Caco-2 (cell line): Measurements from ENCODE around the gene IDH3G. TPM values are rescaled to one million over a fixed set of nuclear protein-coding genes. Genes with fewer than 3 reads are reported as not detected.
"Not testable (repeated sequence)": the region's sequence is repeated elsewhere in the genome, so short reads cannot be mapped to it uniquely, and the experiment has no call there.

Experiments
- BruUV-seq: library from RNA; stranded (reverse); fragments of 400-500 nt; replicated peaks from 2 replicates; lab custom pipeline; 2021; lab: Mats Ljungman, UMichigan
- CTCF ChIA-PET: fragments of 300-600 bp; sonication (Branson Sonifier 250); formaldehyde crosslinking; loops from one replicate; lab custom pipeline; 2022; ENCODE audit warnings: antibody characterized with exemption; lab: Charles Lee
- POLR2A ChIA-PET: fragments of 300-600 bp; sonication (Branson Sonifier 250); formaldehyde crosslinking; loops from one replicate; lab custom pipeline; 2022; ENCODE audit warnings: antibody characterized with exemption; lab: Charles Lee
- DNase-seq, 2 experiments: peaks; one replicate each; pipeline versions ENCODE4 v3.0.0 to v3.0.0-alpha.2; 2020 to 2022
- H3K27me3 ChIP-seq: replicated peaks from 2 replicates; pipeline ENCODE4 v1.6.0; 2011; ENCODE audit warnings: low read length; ENCODE audit not compliant: control insufficient read depth, insufficient read depth
- H3K36me3 ChIP-seq: 2 replicates; pipeline ENCODE4 v1.5.1; 2011; ENCODE audit warnings: low read length; ENCODE audit not compliant: control insufficient read depth, insufficient read depth
- H3K4me1 ChIP-seq: fragments of 250-450 bp; sonication (Bioruptor Pico); 2 replicates; pipeline ENCODE4 v1.5.1; 2020; ENCODE audit warnings: mild to moderate bottlenecking
- H3K4me3 ChIP-seq: 2 replicates; pipeline ENCODE4 v1.5.1; 2011; ENCODE audit warnings: low read depth, mild to moderate bottlenecking, control low read depth, low read length
- H3K9me3 ChIP-seq: fragments of 250-450 bp; sonication (Bioruptor Pico); 2 replicates; pipeline ENCODE4 v1.5.1; 2020; ENCODE audit warnings: mild to moderate bottlenecking, moderate library complexity
- H3K27ac Mint-ChIP-seq: one replicate; pipeline ENCODE4 v1.8.0; 2022; ENCODE audit warnings: mixed read lengths; ENCODE audit not compliant: unreplicated experiment
- H3K27me3 Mint-ChIP-seq: one replicate; pipeline ENCODE4 v1.8.0; 2022; ENCODE audit warnings: mixed read lengths; ENCODE audit not compliant: insufficient read depth, unreplicated experiment
- H3K36me3 Mint-ChIP-seq: one replicate; pipeline ENCODE4 v1.8.0; 2022; ENCODE audit warnings: mild to moderate bottlenecking, mixed read lengths; ENCODE audit not compliant: insufficient read depth, unreplicated experiment
- H3K4me1 Mint-ChIP-seq: one replicate; pipeline ENCODE4 v1.8.0; 2022; ENCODE audit warnings: low read depth, mixed read lengths; ENCODE audit not compliant: unreplicated experiment
- H3K4me3 Mint-ChIP-seq: one replicate; pipeline ENCODE4 v1.8.0; 2022; ENCODE audit warnings: mild to moderate bottlenecking, moderate library complexity, mixed read lengths; ENCODE audit not compliant: unreplicated experiment
- H3K9me3 Mint-ChIP-seq: one replicate; pipeline ENCODE4 v1.8.0; 2022; ENCODE audit warnings: mixed read lengths; ENCODE audit not compliant: unreplicated experiment
- intact Hi-C: fragments of 100-400 bp; cut with micrococcal nuclease; formaldehyde crosslinking; loops from one replicate; pipeline ENCODE4 v1.10.0; 2022; ENCODE audit not compliant: unreplicated experiment
- total RNA-seq: library from RNA; stranded (reverse); gene quantifications from 2 replicates; pipeline ENCODE4 v1.2.3, GENCODE V29; 2022
- TF ChIP-seq, protein P1 (sequence below), 2 experiments: fragments of 200-600 bp in 1 of 2; IDR thresholded peaks; 1 replicate in 1 of 2; 2 replicates in 1 of 2; pipeline versions ENCODE4 v1.5.1 to v1.8.0; 2011 to 2022; ENCODE audit warnings: antibody characterized with exemption in 1 of 2, control low read depth in 1 of 2, inconsistent platforms in 1 of 2, low read depth in 1 of 2, low read length in 1 of 2, mild to moderate bottlenecking in 1 of 2, moderate library complexity in 1 of 2; ENCODE audit not compliant: insufficient read depth in 1 of 2, severe bottlenecking in 1 of 2, unreplicated experiment in 1 of 2

Gene IDH3G
- total RNA-seq, 1 experiment from 2014 or later: 53.3 TPM

DNA sequence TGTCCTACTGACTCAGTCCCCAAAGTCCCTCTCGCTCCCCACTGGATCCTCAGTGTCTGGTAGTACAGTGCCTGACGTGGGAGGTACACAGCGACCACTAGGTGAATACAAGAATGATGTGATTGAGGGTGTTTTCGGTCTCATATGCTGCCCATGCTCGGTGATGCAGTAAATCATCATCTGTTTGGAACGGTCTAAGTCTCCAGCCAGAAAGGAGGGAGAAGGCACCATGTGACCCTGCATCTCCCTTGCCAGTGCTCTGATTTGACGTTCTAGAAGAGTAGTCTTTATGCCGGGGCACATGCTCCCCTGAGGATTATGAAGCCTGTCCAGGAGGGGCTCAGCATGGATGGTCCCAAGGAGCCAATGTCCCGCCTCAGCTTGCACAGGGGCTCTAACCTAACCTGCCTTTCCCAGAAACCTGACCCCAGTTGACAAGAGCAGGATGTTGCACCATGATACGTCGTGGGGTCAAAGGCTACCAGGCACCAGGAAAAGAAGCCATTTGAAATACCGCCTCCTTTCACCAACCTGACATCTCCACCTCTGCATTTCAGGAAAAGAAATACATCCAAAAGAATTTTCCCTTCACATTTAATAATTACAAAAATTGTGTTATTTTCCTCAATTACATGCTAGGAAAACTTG, 43.9 kb downstream of the IDH3G start:
- Mint-ChIP-seq H3K27me3 (peaks cover 3% of the 10 kb centered on the region), H3K36me3 (no peaks in the 10 kb centered on the region), H3K9me3 (no peaks in the 10 kb centered on the region), H3K27ac (no peak overlapping the region), H3K4me1 (peaks cover 6% of the 10 kb centered on the region), H3K4me3 (no peak overlapping the region)
- POLR2A ChIA-PET: no interaction called here
- H3K36me3 ChIP-seq: no peaks in the 10 kb centered on the region
- BruUV-seq: no TSS peak
- intact Hi-C loops: no loop called here
- TF ChIP-seq, protein P1, sequence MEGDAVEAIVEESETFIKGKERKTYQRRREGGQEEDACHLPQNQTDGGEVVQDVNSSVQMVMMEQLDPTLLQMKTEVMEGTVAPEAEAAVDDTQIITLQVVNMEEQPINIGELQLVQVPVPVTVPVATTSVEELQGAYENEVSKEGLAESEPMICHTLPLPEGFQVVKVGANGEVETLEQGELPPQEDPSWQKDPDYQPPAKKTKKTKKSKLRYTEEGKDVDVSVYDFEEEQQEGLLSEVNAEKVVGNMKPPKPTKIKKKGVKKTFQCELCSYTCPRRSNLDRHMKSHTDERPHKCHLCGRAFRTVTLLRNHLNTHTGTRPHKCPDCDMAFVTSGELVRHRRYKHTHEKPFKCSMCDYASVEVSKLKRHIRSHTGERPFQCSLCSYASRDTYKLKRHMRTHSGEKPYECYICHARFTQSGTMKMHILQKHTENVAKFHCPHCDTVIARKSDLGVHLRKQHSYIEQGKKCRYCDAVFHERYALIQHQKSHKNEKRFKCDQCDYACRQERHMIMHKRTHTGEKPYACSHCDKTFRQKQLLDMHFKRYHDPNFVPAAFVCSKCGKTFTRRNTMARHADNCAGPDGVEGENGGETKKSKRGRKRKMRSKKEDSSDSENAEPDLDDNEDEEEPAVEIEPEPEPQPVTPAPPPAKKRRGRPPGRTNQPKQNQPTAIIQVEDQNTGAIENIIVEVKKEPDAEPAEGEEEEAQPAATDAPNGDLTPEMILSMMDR (IDR thresholded peaks at IDR 0.05; ENCODE audit: insufficient read depth in 1 of 2, low read depth in 1 of 2, low read length in 1 of 2, severe bottlenecking in 1 of 2, unreplicated experiment in 1 of 2): no peak
- CTCF ChIA-PET: no interaction called here
- no peaks in the 10 kb centered on the region for H3K9me3 ChIP-seq
- DNase-seq: no peak
- H3K27me3 ChIP-seq: no peaks in the 10 kb centered on the region
- no peaks in the 10 kb centered on the region for H3K4me1 ChIP-seq
- H3K4me3 ChIP-seq: no peak overlapping the region

GRCh38 chrX:153749017-153749416, 45.2 kb downstream of the IDH3G start:
- H3K9me3 Mint-ChIP-seq, H3K4me1 ChIP-seq, DNase-seq, H3K4me3 ChIP-seq, H3K4me3 Mint-ChIP-seq, H3K27me3 ChIP-seq, H3K27me3 Mint-ChIP-seq, POLR2A ChIA-PET, H3K36me3 ChIP-seq, H3K4me1 Mint-ChIP-seq, CTCF ChIA-PET, intact Hi-C loops, BruUV-seq, H3K36me3 Mint-ChIP-seq, H3K9me3 ChIP-seq, H3K27ac Mint-ChIP-seq: not testable (repeated sequence)

- H3K36me3 ChIP-seq, H3K36me3 Mint-ChIP-seq, H3K9me3 Mint-ChIP-seq, H3K27me3 Mint-ChIP-seq, BruUV-seq, CTCF ChIA-PET, intact Hi-C loops, H3K4me3 ChIP-seq, H3K4me1 Mint-ChIP-seq, DNase-seq, H3K4me3 Mint-ChIP-seq, POLR2A ChIA-PET, H3K9me3 ChIP-seq, H3K27me3 ChIP-seq, H3K4me1 ChIP-seq, H3K27ac Mint-ChIP-seq: not testable (repeated sequence)
Observed at GRCh38 chrX:153746991-153747390, 47.2 kb downstream of the IDH3G start.

- CTCF ChIA-PET: no interaction called here
- no peaks in the 10 kb centered on the region for H3K4me1 ChIP-seq
- no peaks in the 10 kb centered on the region for H3K9me3 ChIP-seq
- Mint-ChIP-seq H3K9me3 (no peaks in the 10 kb centered on the region), H3K27ac (no peak overlapping the region), H3K4me1 (no peaks in the 10 kb centered on the region), H3K36me3 (no peaks in the 10 kb centered on the region), H3K27me3 (peaks cover 3% of the 10 kb centered on the region), H3K4me3 (no peak overlapping the region)
- TF ChIP-seq, protein P1 (IDR thresholded peaks at IDR 0.05; ENCODE audit: insufficient read depth in 1 of 2, low read depth in 1 of 2, low read length in 1 of 2, severe bottlenecking in 1 of 2, unreplicated experiment in 1 of 2): no peak
- H3K27me3 ChIP-seq: no peaks in the 10 kb centered on the region
- intact Hi-C loops: no loop called here
- H3K4me3 ChIP-seq: no peak overlapping the region
- H3K36me3 ChIP-seq: no peaks in the 10 kb centered on the region
- DNase-seq: no peak
- POLR2A ChIA-PET: no interaction called here
- no TSS peak for BruUV-seq
Observed at GRCh38 chrX:153746359-153746758, 47.8 kb downstream of the IDH3G start.

DNA sequence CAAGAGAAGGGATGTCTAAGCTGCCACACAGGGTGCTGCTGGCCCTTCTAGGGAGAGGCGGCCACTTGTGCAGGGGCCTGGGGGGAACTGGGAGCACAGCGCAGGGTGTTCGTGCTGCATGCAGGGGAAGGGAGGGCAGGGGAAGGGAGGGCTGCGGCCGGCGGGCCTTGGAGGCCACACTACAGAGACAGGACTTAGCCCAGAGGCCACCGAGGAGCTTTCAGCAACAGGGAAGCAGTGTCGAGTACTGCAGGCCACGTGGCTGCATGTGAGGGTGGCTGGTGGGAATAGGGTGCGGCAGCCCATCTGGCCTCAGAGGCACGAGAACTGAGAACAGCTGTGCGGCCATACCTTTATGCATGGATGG, 49.1 kb downstream of the IDH3G start:
- H3K36me3 Mint-ChIP-seq, H3K9me3 ChIP-seq, CTCF ChIA-PET, H3K4me3 ChIP-seq, POLR2A ChIA-PET, H3K4me1 Mint-ChIP-seq, H3K27me3 Mint-ChIP-seq, H3K27ac Mint-ChIP-seq, intact Hi-C loops, H3K4me1 ChIP-seq, H3K9me3 Mint-ChIP-seq, DNase-seq, H3K4me3 Mint-ChIP-seq, BruUV-seq, H3K36me3 ChIP-seq, H3K27me3 ChIP-seq: not testable (repeated sequence)
